GM21526 (cell line): Measurements from ENCODE around the gene ST8SIA6.
"Not testable (repeated sequence)": the region's sequence is repeated elsewhere in the genome, so short reads cannot be mapped to it uniquely, and the experiment has no call there.

ENCODE experiments used
- ATAC-seq: cut with Tn5 transposase; IDR thresholded peaks from one replicate; pipeline ENCODE4 v1.9.1; 2021; ENCODE audit warnings: moderate library complexity; ENCODE audit not compliant: unreplicated experiment, low FRiP score

The ST8SIA6 gene

DNA sequence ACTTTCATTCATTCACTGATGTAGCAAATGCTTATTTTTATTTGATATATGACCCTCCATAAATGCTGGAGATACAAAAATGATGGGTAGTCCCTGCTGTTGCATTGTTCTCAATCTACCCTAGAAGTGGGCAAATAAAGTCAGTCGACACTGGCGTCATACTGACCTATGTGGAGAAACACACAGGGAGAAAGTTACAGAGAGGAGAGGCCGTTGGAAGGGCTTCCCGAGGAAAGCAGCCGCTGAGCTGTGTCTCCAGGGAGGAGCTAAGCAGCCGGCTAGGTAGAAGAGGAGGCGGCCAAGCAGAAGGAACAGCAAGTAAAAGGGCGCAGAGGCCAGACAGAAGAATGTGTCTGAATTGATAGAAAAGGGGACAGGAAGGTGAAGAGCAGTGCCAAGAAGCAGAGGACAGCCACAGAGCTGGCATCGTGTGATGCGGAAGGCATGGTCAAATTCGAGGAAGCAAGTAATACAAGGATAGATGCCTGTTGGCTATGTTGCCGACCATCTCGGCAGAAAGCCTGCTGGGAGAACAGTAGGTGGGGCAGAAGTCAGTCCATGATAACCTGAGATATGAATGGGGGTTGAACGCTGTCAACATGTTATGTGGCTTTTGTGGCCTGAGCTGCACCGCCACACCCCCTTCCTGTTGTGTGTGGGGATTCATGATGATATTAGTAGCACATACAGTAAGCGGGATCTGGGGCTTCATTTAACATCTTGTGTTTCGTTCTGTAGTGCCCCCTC is 25.9 kb downstream of the ST8SIA6 start:
- ATAC-seq = no peak

DNA sequence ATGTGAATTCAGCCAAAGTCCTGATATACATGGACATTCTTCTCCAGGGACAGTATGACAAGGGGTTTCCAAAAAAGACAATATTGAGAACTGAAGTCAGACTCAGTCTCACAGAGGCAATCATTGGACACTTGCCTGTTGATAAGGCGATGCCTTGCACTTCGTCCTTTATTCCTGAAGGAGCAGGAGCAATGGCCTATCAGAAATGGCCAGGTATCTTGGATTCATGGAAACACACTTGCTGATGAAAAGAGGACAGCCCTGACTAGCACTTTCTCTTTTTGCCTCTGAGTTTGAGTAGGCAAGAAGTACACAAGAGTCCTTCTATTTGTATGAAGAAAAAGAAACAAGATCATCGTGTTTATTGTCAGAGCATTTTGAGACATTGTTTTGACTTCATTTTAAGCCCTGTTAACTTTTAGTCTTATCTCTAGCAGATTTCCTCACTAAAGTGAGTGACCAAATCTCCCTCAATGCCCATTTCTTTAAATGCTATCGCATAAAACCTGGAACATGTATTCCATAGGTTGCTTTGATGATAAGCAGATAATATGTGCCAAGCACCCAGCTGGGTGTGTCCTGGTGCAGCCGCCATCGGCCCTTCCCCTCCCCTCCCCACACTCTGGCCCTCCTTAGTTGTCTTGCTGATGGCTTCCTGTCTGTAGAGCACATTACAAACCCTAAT is 26.6 kb downstream of the ST8SIA6 start:
- no peak for ATAC-seq

DNA sequence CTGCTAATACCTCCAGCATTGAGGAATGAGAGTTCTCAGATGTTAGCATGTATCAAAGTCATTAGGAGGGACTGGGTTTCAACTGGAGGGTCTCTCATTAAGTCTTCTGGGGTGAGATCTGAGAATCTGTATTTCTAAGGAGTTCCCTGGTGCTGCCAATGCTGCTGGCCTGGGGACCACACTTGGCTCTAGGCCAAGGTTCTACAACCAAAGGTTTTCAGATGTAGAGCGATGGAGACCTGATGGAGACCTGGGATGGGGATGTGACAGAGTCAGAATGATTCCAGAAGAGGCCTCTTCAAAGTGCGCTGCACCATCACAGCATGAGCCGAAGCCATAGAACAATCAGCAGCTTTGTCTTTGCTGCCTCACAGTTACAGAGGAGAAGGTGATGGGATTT is 27.2 kb downstream of the ST8SIA6 start:
- ATAC-seq = no peak

DNA sequence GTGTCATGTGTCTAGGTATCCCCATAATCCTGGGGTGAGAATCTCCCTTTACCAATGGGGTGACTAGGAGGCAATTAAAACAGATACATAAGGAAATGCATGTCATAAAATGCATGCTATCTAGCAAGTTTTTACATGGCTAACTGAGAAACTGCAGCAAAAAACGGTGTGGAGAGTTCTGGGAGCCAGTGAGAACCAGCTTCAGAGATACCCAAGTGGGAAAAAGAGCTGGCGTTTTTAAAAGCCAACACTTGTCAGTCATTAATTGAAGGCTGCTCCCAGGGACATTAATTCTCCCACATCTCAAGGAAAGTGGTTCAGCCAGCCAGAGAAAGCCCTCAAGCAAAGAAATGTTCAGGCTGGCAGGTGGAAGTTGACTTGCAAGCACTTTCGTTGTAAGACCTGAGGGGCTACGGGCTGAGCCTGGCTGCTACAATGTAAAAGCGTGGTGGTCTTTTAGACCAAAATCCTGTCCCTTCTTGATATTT is 28.1 kb downstream of the ST8SIA6 start:
- no peak for ATAC-seq

DNA sequence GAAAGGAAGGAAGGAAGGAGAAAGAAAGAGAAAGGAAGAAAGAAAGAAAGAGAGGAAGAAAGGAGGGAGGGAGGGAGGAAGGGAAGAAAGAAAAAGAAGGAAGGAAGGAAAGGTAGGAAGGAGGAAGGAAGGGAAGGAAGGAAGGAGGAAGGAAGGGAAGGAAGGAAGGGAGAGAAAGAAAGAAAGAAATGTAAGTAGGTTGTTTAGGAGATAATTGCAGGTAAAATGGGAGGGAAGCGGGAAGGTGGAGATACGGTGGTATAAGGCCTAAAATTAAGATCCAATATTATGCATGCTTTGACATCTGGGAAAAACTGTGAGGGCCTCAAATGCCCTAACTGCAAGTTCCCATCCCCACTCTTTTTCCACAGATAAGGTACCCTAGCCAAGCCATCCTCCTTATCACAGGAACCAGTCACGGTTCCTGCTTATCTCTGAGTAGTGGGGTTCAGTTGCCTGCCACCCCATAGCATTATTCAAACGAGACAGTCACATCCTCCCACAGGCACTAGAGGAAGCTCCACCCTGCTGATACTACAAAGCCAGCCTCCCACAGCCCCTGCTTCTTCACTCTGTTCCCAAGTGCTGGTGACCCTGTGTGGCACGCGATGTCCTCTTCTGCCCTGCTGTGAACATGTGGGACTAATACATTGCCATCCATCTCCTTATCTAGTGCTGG is 28.7 kb downstream of the ST8SIA6 start:
- ATAC-seq = no peak

DNA sequence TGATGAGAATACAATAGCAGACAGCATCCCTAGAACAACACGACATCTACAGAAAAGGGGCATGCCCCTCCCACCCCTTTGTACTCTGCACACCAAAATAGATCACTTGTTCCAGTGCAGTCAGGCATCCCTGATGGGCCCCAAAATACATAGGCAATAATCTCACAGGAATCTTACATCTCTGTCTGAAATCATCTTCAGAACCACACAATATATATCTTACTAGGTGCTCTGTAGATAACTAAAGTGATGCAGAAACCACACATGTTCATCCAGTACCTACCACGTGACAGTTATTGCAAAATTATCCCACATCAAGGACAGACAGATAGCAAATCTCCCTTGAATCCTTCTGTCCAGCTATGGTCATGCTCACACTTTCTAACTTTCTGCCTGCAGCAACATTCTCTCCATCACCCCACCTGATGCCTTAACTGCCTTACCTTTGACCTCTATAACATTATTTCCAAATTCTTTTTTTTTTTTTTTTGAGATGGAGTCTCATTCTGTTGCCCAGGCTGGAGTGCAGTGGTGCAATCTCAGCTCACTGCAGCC is 30.7 kb downstream of the ST8SIA6 start:
- no peak for ATAC-seq

DNA sequence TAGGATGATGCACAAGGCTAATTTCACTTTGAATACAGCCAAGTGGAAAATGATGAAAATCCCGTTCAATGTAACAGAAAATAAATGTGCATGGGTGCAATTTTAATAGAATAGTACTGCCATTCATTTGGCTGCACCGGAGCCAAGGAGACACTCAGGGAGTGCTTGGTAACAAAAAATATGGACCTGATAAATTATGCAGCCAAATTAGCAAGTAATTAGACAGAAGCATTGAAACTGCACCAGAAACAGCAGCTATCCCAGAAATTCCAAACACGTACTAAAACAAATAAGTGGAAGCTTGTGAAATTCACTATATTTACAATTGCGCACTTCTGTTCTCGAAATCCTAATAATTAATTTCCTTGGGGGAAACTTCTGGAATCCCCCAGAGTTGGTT is 31.5 kb downstream of the ST8SIA6 start:
- ATAC-seq = no peak

- ATAC-seq = no peak
Observed at GRCh38 chr10:17418249-17418648, 36.1 kb downstream of the ST8SIA6 start.

DNA sequence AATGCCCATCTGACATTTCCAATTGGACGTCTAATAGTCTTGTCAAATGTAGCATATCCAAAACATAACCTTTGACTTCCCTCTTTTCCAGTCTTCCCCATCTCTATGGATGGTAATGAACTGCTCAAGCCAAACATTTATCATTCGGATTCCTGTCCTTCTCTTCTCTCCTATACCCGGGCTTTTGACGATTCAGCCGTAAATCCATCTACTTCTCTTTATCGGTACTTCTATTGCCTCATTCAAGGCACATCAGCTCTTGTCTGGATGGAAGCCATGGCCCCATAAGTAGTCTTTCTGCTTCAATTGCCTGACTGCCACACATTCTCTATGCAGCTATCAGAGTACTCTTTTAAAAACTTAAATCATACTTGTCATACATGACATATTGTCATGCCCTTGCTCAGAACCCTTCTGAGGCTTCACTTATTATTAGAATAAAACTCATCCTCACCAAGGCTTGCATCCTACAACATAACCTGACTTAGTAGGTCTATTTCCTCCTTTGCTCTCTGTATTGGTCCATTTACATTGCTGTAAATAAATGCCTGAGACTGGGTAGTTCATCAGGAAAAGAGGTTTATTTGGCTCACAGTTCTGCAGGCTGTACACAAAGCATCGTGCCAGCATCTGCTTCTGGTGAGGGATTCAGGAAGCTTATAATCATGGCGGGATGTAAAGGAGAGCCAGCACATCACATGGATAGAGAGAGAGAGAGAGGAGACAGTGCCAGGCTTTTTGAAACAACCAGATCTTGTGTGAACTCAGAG is 37.8 kb downstream of the ST8SIA6 start:
- ATAC-seq = no peak

DNA sequence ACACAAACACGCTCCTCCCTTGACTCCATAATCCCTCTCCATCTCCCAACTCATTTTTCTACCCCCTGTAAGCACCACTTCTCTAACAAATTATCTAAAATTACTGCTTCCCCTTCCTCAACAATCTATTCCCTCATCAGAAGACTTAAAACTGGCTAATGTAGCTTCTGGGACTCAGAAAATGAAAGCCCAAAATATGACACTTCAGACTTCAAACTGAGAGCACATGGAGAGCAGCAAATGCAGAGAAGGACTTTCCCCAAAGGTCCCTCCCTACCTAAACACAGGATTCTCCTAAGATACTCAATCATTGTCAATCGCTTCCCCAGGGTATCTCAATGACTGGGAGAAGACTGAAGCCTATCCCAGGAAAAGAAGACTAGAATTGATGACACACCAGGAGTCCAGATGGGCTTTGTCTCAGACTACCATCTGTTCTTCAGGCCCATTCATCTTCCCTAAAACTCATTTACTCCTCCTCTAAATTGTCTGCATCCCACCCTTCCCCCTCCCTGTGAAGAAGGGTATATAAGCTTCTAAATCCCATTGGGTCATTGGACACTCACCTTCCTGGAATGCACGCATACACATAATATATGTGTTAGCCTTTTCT is 39.2 kb downstream of the ST8SIA6 start:
- ATAC-seq = no peak

DNA sequence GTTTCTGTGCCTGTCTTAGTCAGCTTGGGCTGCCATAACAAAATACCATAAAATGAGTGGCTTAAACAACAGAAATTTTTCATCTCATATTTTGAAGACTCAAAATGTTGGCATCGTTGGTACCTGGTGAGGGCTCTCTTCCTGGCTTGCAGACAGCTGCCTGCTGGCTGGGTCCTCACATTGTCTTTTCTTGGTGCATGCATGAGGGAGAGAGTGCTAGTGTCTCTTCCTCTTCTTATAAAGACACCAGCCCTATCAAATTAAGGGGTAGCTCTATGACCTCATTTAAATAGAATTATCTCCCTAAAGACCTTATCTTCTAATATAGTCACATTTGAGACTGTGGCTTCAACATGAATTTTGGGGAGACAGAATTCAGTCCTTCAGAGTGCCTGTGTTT is 39.9 kb downstream of the ST8SIA6 start:
- ATAC-seq = no peak

- ATAC-seq = no peak
Observed at GRCh38 chr10:17413876-17414275, 40.5 kb downstream of the ST8SIA6 start.

DNA sequence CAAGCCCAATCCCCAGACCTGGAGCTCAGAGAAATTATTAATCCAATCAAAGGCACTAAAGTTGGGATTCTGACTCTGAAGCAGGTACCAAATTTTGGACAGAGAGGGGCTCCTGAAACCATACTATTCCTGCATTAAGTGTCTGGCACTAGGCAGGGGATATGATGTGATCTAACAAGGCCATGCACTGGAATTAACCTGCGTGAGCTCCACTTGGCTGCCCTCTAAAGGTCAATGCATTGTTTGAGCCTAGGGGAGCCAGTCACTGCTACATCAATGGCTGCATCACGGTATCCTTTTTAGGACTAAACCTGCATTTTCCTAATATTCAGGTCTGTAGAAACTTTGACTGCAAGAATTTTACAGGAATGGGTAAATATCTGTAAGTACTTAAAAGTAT is 42.1 kb downstream of the ST8SIA6 start:
- ATAC-seq = no peak

DNA sequence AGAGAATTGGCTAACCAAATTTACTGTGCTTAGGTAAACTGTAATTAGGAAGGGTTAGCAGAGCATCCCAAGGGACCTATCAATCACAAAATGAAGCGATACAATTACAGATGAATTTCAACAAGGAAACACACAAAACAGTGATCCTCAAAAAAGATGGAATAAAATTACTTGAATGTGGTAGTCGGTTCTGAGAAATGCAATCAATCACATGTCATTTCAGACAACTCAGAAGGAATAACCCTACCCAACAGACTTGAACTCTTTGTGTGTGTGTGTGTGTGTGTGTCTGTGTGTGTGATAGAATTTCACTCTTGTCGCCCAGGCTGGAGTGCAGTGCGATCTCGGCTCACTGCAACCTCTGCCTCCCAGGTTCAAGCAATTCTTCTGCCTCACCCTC is 43.5 kb downstream of the ST8SIA6 start:
- ATAC-seq = no peak

DNA sequence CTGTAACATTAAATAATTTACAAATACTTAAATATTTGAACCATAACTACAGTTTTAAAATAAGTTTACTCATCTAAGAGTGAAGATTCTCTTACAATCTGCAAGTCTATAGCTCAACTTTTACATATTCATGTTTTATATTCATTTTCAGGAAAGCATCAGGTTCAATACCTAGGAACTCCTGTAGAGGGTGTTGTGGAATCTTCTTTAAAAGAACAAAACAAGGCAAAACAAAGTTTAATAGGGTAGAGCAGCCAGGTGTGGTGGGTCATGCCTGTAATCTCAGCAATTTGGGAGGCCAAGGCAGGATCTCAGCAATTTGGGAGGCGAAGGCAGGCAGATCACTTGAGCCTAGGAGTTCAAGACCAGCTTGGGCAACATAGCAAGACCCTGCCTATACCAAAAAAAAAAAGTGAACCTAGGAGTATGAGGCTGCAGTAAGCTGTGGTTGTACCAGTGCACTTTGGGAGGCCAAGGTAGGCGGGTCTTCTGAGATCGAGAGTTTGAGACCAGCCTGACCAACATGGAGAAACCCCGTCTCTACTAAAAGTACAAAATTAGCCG is 45.1 kb downstream of the ST8SIA6 start:
- no peak for ATAC-seq

- no peak for ATAC-seq
Observed at GRCh38 chr10:17407047-17407446, 47.3 kb downstream of the ST8SIA6 start.

GRCh38 chr10:17406036-17406834 is 48.2 kb downstream of the ST8SIA6 start:
- no peak for ATAC-seq

- no peak for ATAC-seq
Observed at GRCh38 chr10:17403161-17403560, 51.2 kb downstream of the ST8SIA6 start.

GRCh38 chr10:17402040-17402439 is 52.4 kb downstream of the ST8SIA6 start:
- not testable (repeated sequence) for ATAC-seq
